Naive thymus-derived CD8-positive, alpha-beta T cell (primary cell): Measurements from ENCODE around the gene HNRNPDL. TPM values are rescaled to one million over a fixed set of nuclear protein-coding genes. Genes with fewer than 3 reads are reported as not detected.

Source experiments
- ATAC-seq, 2 donors: fragments of 150-1000 bp; cut with Tn5 transposase in 1 of 2; sonication (Bioruptor Pico), chemical (Tn5 transposase) in 1 of 2; 1 replicate in 1 of 2; 2 replicates in 1 of 2; pipeline ENCODE4 v1.10.0; 2021; ENCODE audit warnings: mild to moderate bottlenecking in 2 of 2, moderate library complexity in 2 of 2
- POLR2A ChIA-PET: fragments of 350-600 bp; sonication (Branson Sonifier 250); formaldehyde crosslinking; loops from one replicate; lab custom pipeline; 2021; ENCODE audit warnings: antibody characterized with exemption; lab: Charles Lee
- DNase-seq, 10 donors: peaks; one replicate each; pipeline versions ENCODE4 v3.0.0 to v3.0.0-alpha.2; 2020 to 2022
- H3K27ac Mint-ChIP-seq, 10 donors: one replicate each; pipeline ENCODE4 v1.8.0; 2020 to 2022; ENCODE audit warnings: mild to moderate bottlenecking in 10 of 10, mixed read lengths in 10 of 10, moderate library complexity in 4 of 10, inconsistent platforms in 1 of 10
- H3K27me3 Mint-ChIP-seq, 5 donors: one replicate each; pipeline ENCODE4 v1.8.0; 2021 to 2022; ENCODE audit warnings: mixed read lengths in 5 of 5
- H3K36me3 Mint-ChIP-seq, 3 donors: one replicate each; pipeline ENCODE4 v1.8.0; 2020 to 2022; ENCODE audit warnings: mixed read lengths in 3 of 3, mild to moderate bottlenecking in 2 of 3, inconsistent platforms in 1 of 3
- H3K4me1 Mint-ChIP-seq, 4 donors: one replicate each; pipeline ENCODE4 v1.8.0; 2021 to 2022; ENCODE audit warnings: mixed read lengths in 4 of 4
- H3K4me3 Mint-ChIP-seq, 10 donors: one replicate each; pipeline ENCODE4 v1.8.0; 2020 to 2022; ENCODE audit warnings: mild to moderate bottlenecking in 10 of 10, mixed read lengths in 10 of 10, moderate library complexity in 6 of 10, inconsistent platforms in 1 of 10
- H3K9me3 Mint-ChIP-seq, 9 donors: one replicate each; pipeline ENCODE4 v1.8.0; 2020 to 2022; ENCODE audit warnings: mixed read lengths in 9 of 9, mild to moderate bottlenecking in 3 of 9, inconsistent platforms in 1 of 9, moderate library complexity in 1 of 9
- polyA plus RNA-seq, 3 donors: library from polyadenylated mRNA; unstranded; fragments of 300-500 nt; fragmentation: Illumina TruSeq; gene quantifications; one replicate each; pipeline ENCODE4 v1.2.3, GENCODE V29; 2021
- total RNA-seq, 8 experiments: library from RNA in 2 of 8; stranded (reverse) in 2 of 8; gene quantifications; one replicate each; pipeline ENCODE4 v1.2.3 and lab custom pipeline; 2021 to 2026

The HNRNPDL gene
- total and polyA plus RNA-seq, 5 experiments from 2014 or later = 240 to 486 (median 302) TPM

- Mint-ChIP-seq H3K9me3 (peaks cover 0 to 4% (median 0%) of the 10 kb centered on the region in 9 donors), H3K4me1 (peaks cover 2 to 18% (median 8%) of the 10 kb centered on the region in 4 donors), H3K27me3 (peaks cover 0 to 6% (median 0%) of the 10 kb centered on the region in 5 donors), H3K36me3 (peaks cover 0 to 4% (median 0%) of the 10 kb centered on the region in 3 donors), H3K27ac (peak overlapping the region in 1 of 10 donors; percentile 33), H3K4me3 (no peak overlapping the region)
- DNase-seq = no peak
- no peak for ATAC-seq
- POLR2A ChIA-PET = interaction anchor here (0.6 to 2.8 kb wide), 3 partner anchors 48 to 1161 kb away, joined by 3 to 16 read pairs (median 8); partner anchors contain the start of gene HNRNPDL
Measured at GRCh38 chr4:82381661-82382296, 48.5 kb downstream of the HNRNPDL start.

- Mint-ChIP-seq H3K36me3 (peaks cover 0 to 4% (median 0%) of the 10 kb centered on the region in 3 donors), H3K9me3 (peaks cover 0 to 4% (median 0%) of the 10 kb centered on the region in 9 donors), H3K27ac (peak overlapping the region in 1 of 10 donors; percentile 12), H3K4me3 (no peak overlapping the region), H3K4me1 (peaks cover 6 to 22% (median 13%) of the 10 kb centered on the region in 4 donors), H3K27me3 (peaks cover 0 to 6% (median 0%) of the 10 kb centered on the region in 5 donors)
- ATAC-seq (no peak), DNase-seq (no peak)
- POLR2A ChIA-PET = interaction anchor here (0.9 to 2.8 kb wide), 2 partner anchors 48 kb away, joined by 4 to 16 read pairs; partner anchors contain the start of gene HNRNPDL
Measured at GRCh38 chr4:82381235-82381634, 49.0 kb downstream of the HNRNPDL start.

DNA sequence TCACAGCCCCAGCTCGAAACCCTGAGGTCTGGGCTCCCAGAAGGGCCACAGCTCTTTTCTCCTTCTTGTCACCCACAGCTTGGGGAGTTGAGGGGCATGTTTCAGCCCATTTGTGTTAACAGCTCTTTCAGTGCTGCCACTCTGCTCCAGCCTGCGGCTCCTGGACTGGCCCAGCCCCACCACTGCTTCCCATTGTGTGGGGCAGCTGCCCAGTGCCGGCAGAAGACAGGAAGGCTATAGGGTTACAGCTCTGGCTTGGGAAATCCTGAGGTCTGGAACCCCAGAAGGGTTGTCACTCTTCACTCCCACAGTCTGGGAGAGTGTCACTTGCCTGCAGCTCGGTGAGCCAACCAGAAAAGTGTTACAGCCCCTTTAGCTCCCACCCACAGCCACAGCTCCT lies 49.4 kb downstream of the HNRNPDL start:
- H3K36me3 Mint-ChIP-seq = peaks cover 0 to 3% (median 0%) of the 10 kb centered on the region in 3 donors
- H3K27me3 Mint-ChIP-seq = peaks cover 0 to 4% (median 0%) of the 10 kb centered on the region in 5 donors
- no peak overlapping the region for H3K27ac Mint-ChIP-seq
- POLR2A ChIA-PET = interaction anchor here (0.5 to 0.9 kb wide), 3 partner anchors 18 to 712 kb away, joined by 3 to 4 read pairs (median 4); no protein-coding TSS in a partner anchor
- H3K4me1 Mint-ChIP-seq = peaks cover 8 to 26% (median 17%) of the 10 kb centered on the region in 4 donors
- no peak for DNase-seq
- H3K9me3 Mint-ChIP-seq = peaks cover 0 to 3% (median 0%) of the 10 kb centered on the region in 9 donors
- ATAC-seq = no peak
- no peak overlapping the region for H3K4me3 Mint-ChIP-seq

- POLR2A ChIA-PET = interaction anchor here (0.5 to 0.9 kb wide), 3 partner anchors 19 to 712 kb away, joined by 3 to 4 read pairs (median 4); no protein-coding TSS in a partner anchor
- H3K4me3 Mint-ChIP-seq = no peak overlapping the region
- DNase-seq (no peak), ATAC-seq (no peak)
- peaks cover 0 to 2% (median 0%) of the 10 kb centered on the region in 9 donors for H3K9me3 Mint-ChIP-seq
- H3K36me3 Mint-ChIP-seq = no peaks in the 10 kb centered on the region
- H3K4me1 Mint-ChIP-seq = peaks cover 8 to 30% (median 21%) of the 10 kb centered on the region in 4 donors
- H3K27ac Mint-ChIP-seq = peak overlapping the region in 2 of 10 donors; percentile 14 to 38
- H3K27me3 Mint-ChIP-seq = no peaks in the 10 kb centered on the region
Measured at GRCh38 chr4:82380344-82380743, 49.9 kb downstream of the HNRNPDL start.

DNA sequence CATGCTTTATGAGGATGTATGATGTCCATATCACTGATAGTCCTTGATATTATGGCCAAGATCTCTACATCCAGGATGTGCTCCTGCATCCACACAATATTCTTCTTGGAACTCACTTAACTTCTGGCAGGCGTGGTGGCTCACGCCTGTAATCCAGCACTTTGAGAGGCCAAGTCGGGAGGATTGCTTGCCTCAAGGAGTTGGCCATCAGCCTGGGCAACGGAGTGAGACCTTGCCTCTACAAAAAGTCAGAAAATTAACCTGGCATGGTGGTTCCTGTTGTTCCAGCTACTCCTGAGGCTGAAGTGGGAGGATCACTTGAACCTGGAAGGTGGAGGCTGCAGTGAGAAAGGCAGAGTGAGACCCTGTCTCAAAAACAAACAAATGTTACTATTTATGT lies 54.2 kb downstream of the HNRNPDL start:
- Mint-ChIP-seq H3K36me3 (peaks cover 8 to 19% (median 10%) of the 10 kb centered on the region in 3 donors), H3K27ac (peak overlapping the region in 4 of 10 donors; percentile 13 to 55 (median 40)), H3K4me3 (peak overlapping the region in 8 of 10 donors; percentile 91 to 99 (median 97)), H3K4me1 (peaks cover 17 to 40% (median 35%) of the 10 kb centered on the region in 4 donors), H3K9me3 (no peaks in the 10 kb centered on the region), H3K27me3 (peaks cover 0 to 3% (median 0%) of the 10 kb centered on the region in 5 donors)
- POLR2A ChIA-PET = no interaction called here
- DNase-seq (no peak), ATAC-seq (no peak)

- Mint-ChIP-seq H3K27ac (peak within 1 kb of the TSS; percentile 97 to 100 (median 98)), H3K4me1 (peaks cover 21 to 59% (median 53%) of the 10 kb centered on the region in 4 donors), H3K9me3 (no peaks in the 10 kb centered on the region), H3K4me3 (peak within 1 kb of the TSS; percentile 91 to 99 (median 97)), H3K36me3 (peaks cover 8 to 37% (median 12%) of the 10 kb centered on the region in 3 donors), H3K27me3 (peaks cover 0 to 3% (median 0%) of the 10 kb centered on the region in 5 donors)
- ATAC-seq (peak; percentile 87 to 90), DNase-seq (peak; percentile 83 to 97 (median 91))
- POLR2A ChIA-PET = interaction anchor here (0.5 to 6.7 kb wide), 23 partner anchors 8 to 902 kb away, joined by 3 to 193 read pairs (median 4); partner anchors contain the start of genes COPS4, ENOPH1, HNRNPDL and LIN54
Measured at GRCh38 chr4:82373816-82374625, 56.2 kb downstream of the HNRNPDL start, which contains the start of gene HNRNPD. TSS of gene HNRNPD (minus strand) at chr4:82373991. CDS start at chr4:82373678, 313 bp downstream.

DNA sequence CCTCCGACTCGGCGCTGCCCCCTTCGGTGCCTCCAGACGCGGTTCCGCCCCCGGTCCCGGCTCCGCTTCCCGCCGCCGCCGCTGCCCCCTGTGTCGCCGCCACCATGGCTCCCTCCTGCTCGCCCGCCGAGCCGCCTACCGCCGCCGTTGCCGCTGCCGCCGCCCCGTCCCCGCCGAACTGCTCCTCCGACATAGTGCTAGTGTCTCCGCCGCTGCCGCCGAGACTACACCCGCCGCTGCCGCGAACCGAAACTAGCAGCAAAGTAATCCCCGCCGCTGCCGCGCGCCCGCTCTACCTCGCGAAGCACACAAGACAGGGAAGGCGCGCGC lies 56.8 kb downstream of the HNRNPDL start:
- H3K36me3 Mint-ChIP-seq = peaks cover 8 to 43% (median 12%) of the 10 kb centered on the region in 3 donors
- peaks cover 0 to 3% (median 0%) of the 10 kb centered on the region in 5 donors for H3K27me3 Mint-ChIP-seq
- no peaks in the 10 kb centered on the region for H3K9me3 Mint-ChIP-seq
- DNase-seq (no peak), ATAC-seq (peak; percentile 32 to 42)
- peaks cover 22 to 65% (median 58%) of the 10 kb centered on the region in 4 donors for H3K4me1 Mint-ChIP-seq
- peak overlapping the region; percentile 91 to 99 (median 97) for H3K4me3 Mint-ChIP-seq
- POLR2A ChIA-PET = interaction anchor here (0.7 to 6.7 kb wide), 16 partner anchors 9 to 901 kb away, joined by 3 to 193 read pairs (median 10); partner anchors contain the start of genes COPS4, ENOPH1, HNRNPDL and LIN54
- peak overlapping the region; percentile 97 to 100 (median 98) for H3K27ac Mint-ChIP-seq

Other genes with a start within 250 kb of the HNRNPDL start
- 100 to 1,000 TPM; 295 to 310 TPM for gene HNRNPD, start 56.5 kb downstream of the HNRNPDL start, total RNA-seq
- gene HNRNPD, start 56.5 kb downstream of the HNRNPDL start, polyA plus RNA-seq = 100 to 1,000 TPM; 176 to 292 (median 232) TPM
- 10 to 100 TPM; 30.6 to 31.7 TPM for gene ENOPH1, start 128 bp upstream of the HNRNPDL start, total RNA-seq
- 10 to 100 TPM; 32.6 to 45.4 (median 42.3) TPM for gene ENOPH1, start 128 bp upstream of the HNRNPDL start, polyA plus RNA-seq
- not detected for gene TMEM150C, start 131.5 kb upstream of the HNRNPDL start, total RNA-seq
- under 1 TPM in 1 of 3 donors, not detected in 2; 0.25 TPM for gene TMEM150C, start 131.5 kb upstream of the HNRNPDL start, polyA plus RNA-seq